ENCODE measurements around the gene SLC19A1. TPM values are rescaled to one million over a fixed set of nuclear protein-coding genes. Genes with fewer than 3 reads are reported as not detected.

Gene SLC19A1
- total RNA-seq, 1 donor from 2014 or later, result 28.2 TPM

DNA sequence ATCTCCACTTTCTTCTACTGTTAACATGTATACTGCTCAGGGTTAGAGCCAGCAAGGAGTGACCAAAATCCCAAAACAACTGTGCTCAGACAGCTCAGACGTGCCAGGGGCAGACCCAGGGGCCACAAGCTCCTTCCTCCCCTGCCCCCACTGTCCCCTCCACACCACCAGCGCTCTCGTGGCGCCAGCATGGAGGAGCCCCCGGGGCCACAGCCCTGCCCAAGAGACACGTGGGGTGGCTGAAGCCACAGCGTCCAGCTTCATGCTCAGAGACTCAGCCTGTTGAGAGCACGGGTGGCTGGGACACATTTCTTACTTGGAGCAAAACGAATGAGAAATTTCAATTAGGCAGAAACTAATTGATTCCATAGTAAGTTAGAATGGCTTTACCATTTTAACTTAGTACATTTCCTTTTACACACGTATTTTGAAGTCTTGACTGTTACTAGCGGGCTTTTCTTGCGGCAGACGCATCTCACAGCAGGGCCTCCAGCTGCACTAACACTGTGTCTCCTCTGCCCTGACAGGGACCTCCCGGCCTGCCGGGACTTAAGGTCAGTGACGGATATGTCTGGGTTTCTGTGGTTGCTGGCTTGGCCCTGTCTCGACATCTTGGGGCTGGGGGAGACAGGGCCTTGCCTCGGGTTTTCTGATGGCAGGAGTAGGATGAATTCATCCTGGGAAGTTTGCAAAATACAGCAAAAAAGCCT lies 54.2 kb downstream of the SLC19A1 start:
- no peak overlapping the region for H3K4me3 Mint-ChIP-seq
- no peak overlapping the region for H3K27ac Mint-ChIP-seq
- peaks cover 6% of the 10 kb centered on the region for H3K4me1 Mint-ChIP-seq (ENCODE audit: unreplicated experiment)
- H3K27me3 Mint-ChIP-seq, result no peaks in the 10 kb centered on the region
- DNase-seq (ENCODE audit: extremely low spot score, unreplicated experiment), result no peak
- peaks cover 8% of the 10 kb centered on the region for H3K36me3 Mint-ChIP-seq
- H3K9me3 Mint-ChIP-seq, result no peaks in the 10 kb centered on the region
- TF ChIP-seq, protein P1, sequence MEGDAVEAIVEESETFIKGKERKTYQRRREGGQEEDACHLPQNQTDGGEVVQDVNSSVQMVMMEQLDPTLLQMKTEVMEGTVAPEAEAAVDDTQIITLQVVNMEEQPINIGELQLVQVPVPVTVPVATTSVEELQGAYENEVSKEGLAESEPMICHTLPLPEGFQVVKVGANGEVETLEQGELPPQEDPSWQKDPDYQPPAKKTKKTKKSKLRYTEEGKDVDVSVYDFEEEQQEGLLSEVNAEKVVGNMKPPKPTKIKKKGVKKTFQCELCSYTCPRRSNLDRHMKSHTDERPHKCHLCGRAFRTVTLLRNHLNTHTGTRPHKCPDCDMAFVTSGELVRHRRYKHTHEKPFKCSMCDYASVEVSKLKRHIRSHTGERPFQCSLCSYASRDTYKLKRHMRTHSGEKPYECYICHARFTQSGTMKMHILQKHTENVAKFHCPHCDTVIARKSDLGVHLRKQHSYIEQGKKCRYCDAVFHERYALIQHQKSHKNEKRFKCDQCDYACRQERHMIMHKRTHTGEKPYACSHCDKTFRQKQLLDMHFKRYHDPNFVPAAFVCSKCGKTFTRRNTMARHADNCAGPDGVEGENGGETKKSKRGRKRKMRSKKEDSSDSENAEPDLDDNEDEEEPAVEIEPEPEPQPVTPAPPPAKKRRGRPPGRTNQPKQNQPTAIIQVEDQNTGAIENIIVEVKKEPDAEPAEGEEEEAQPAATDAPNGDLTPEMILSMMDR (conservative IDR thresholded peaks at IDR 0.05), result no peak

DNA sequence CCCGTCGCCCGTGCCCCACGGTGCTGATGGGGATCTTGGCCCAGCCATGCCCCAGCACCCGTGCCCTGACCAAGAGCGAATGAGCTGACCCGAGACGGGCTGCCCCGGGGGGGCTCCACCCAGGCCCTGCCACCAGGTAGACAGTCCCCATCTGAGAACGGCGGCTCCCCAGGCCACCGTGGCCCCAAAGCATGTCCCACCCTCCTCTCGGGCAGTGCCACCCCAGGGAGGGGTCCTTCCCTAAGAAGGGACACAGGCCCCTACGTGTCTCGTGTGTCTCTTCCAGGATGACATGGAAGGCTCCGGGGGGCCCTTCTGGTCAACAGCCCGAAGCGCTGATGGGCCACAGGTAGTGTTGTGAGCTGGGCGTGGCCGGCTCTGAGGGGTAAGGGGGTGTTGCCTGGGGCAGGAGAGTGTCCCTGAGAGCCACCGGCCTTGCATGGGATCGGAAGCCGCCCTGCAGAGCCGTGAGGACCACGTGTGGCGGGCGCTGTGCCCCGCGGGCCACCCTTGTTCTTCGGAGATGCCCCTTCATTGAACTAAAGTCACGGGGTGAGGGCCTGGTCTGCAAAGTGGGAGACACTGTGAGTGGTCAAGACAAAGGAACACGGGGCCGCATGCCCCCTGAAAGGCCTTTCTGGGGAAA lies 55.0 kb downstream of the SLC19A1 start:
- Mint-ChIP-seq H3K27ac (no peak overlapping the region), H3K27me3 (no peaks in the 10 kb centered on the region), H3K36me3 (peaks cover 8% of the 10 kb centered on the region), H3K4me3 (no peak overlapping the region), H3K9me3 (no peaks in the 10 kb centered on the region), H3K4me1 (ENCODE audit: unreplicated experiment) (peaks cover 6% of the 10 kb centered on the region)
- no peak for DNase-seq (ENCODE audit: extremely low spot score, unreplicated experiment)
- TF ChIP-seq, protein P1 (conservative IDR thresholded peaks at IDR 0.05), result no peak

DNA sequence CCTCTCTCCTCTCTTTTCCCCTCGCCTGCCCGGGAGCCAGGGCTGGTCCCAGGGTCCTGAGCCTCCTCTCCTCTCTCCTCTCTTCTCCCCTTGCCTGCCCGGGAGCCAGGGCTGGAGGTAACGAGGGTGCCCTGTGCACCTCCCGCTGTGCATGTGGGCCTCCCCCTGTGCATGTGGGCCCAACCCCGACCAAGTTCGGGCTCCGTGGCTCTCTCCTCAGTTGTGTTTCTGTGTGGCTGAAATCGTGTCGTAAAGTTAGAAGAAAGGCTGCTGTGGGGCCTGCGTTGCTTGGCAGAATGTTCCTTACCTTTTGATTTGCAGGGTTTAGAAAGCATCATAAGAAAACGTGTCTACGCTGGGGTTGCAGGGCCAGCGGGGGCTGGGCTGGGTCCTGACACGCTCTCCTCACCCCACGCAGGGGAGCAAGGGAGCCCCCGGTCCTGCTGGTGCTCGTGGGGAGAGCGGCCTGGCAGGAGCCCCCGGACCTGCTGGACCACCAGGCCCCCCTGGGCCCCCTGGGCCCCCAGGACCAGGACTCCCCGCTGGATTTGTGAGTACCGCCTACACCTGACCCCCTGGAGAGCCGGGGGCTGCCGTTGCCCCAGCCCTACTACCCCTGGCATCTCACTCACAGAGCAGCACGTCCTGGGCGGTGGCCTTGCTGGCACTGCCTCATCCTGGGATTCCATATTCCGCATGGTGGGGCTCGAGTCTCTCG lies 55.6 kb downstream of the SLC19A1 start:
- Mint-ChIP-seq H3K36me3 (peaks cover 8% of the 10 kb centered on the region), H3K27ac (no peak overlapping the region), H3K27me3 (no peaks in the 10 kb centered on the region), H3K4me1 (ENCODE audit: unreplicated experiment) (peaks cover 6% of the 10 kb centered on the region), H3K4me3 (no peak overlapping the region), H3K9me3 (no peaks in the 10 kb centered on the region)
- TF ChIP-seq, protein P1 (conservative IDR thresholded peaks at IDR 0.05), result no peak
- DNase-seq (ENCODE audit: extremely low spot score, unreplicated experiment), result no peak

DNA sequence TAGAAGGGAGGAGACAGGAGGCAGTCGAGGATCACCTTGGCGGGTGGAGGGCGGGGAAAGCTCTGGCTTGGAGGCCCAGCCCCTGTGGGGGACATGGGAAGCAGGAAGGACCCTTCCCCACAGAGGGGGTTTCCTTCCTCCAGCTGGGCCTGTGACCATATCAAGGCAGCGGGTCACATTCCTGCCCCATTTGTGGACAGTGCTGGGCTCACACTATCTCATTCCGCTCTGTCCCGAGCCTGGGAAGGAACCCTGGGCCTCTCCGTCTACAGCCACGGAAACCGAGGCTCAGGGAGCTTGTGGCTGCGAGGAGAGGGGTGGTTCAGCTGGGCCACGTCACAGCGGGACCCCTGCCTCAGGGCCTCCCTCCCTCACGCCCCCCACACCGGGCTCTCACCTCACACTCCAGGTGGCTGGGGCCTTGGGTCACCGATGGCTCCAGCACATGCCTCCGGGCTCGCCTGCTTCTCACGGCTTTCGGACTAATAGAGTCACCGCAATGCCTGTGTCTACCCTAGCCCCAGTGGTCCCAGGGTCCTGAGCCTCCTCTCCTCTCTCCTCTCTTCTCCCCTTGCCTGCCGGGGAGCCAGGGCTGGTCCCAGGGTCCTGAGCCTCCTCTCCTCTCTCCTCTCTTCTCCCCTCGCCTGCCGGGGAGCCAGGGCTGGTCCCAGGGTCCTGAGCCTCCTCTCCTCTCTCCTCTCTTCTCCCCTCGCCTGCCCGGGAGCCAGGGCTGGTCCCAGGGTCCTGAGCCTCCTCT lies 56.4 kb downstream of the SLC19A1 start:
- peaks cover 8% of the 10 kb centered on the region for H3K36me3 Mint-ChIP-seq
- H3K27me3 Mint-ChIP-seq, result no peaks in the 10 kb centered on the region
- no peak overlapping the region for H3K27ac Mint-ChIP-seq
- H3K9me3 Mint-ChIP-seq, result no peaks in the 10 kb centered on the region
- TF ChIP-seq, protein P1 (conservative IDR thresholded peaks at IDR 0.05), result no peak
- no peak for DNase-seq (ENCODE audit: extremely low spot score, unreplicated experiment)
- no peak overlapping the region for H3K4me3 Mint-ChIP-seq
- H3K4me1 Mint-ChIP-seq (ENCODE audit: unreplicated experiment), result peaks cover 6% of the 10 kb centered on the region

DNA sequence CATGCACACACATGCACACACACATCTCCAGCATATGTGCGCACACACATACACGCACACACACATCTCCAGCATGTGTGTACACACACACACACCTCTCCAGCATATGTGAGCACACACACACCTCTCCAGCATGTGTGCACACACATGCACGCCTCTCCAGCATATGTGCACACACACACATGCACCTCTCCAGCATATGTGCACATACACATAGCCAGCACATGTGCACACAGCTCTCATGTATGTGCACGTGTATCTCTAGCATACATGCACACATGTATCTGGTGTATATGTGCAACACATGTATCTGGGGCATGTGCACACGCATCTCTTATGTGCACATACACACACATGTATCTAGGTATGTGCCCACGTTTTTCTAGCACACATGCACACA lies 57.9 kb downstream of the SLC19A1 start:
- no peaks in the 10 kb centered on the region for H3K9me3 Mint-ChIP-seq
- H3K27me3 Mint-ChIP-seq, result no peaks in the 10 kb centered on the region
- no peak overlapping the region for H3K27ac Mint-ChIP-seq
- DNase-seq (ENCODE audit: extremely low spot score, unreplicated experiment), result no peak
- H3K4me1 Mint-ChIP-seq (ENCODE audit: unreplicated experiment), result peaks cover 6% of the 10 kb centered on the region
- peaks cover 10% of the 10 kb centered on the region for H3K36me3 Mint-ChIP-seq
- TF ChIP-seq, protein P1 (conservative IDR thresholded peaks at IDR 0.05), result no peak
- H3K4me3 Mint-ChIP-seq, result no peak overlapping the region
